NCI-H187 treated with DMSO at 0.1 percent for 48 hours (cell line): Measurements from ENCODE around the gene PLCL1.
A peak's percentile ranks its signal among the peaks of the same experiment; 100 is the strongest.
"Not testable (repeated sequence)": the region's sequence is repeated elsewhere in the genome, so short reads cannot be mapped to it uniquely, and the experiment has no call there.

ENCODE experiments used
- DNase-seq: peaks from one replicate; lab custom pipeline; 2025; lab: John Stamatoyannopoulos, UW

The PLCL1 gene

GRCh38 chr2:198178766-198179165, 374.4 kb downstream of the PLCL1 start:
- no peak for DNase-seq

- peak; percentile 2 for DNase-seq
Observed at GRCh38 chr2:198186257-198186656, 381.9 kb downstream of the PLCL1 start.

- no peak for DNase-seq
Observed at GRCh38 chr2:198187841-198188240, 383.4 kb downstream of the PLCL1 start.

- no peak for DNase-seq
Observed at GRCh38 chr2:198188982-198189381, 384.6 kb downstream of the PLCL1 start.

- DNase-seq: no peak
Observed at GRCh38 chr2:198191651-198192050, 387.3 kb downstream of the PLCL1 start.

DNA sequence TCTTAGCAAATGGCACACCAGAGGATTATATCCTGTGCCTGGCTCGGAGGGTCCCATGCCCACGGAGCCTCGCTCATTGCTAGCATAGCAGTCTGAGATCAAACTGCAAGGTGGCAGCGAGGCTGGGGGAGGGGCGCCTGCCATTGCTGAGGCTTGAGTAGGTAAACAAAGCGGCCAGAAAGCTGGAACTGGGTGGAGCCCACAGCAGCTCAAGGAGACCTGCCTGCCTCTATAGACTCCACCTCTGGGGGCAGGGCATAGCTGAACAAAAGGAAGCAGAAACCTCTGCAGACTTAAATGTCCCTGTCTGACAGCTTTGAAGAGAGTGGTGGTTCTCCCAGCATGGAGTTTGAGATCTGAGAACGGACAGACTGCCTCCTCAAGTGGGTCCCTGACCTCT, 392.2 kb downstream of the PLCL1 start:
- not testable (repeated sequence) for DNase-seq
